ENCODE data around the gene CELA1.

DNA sequence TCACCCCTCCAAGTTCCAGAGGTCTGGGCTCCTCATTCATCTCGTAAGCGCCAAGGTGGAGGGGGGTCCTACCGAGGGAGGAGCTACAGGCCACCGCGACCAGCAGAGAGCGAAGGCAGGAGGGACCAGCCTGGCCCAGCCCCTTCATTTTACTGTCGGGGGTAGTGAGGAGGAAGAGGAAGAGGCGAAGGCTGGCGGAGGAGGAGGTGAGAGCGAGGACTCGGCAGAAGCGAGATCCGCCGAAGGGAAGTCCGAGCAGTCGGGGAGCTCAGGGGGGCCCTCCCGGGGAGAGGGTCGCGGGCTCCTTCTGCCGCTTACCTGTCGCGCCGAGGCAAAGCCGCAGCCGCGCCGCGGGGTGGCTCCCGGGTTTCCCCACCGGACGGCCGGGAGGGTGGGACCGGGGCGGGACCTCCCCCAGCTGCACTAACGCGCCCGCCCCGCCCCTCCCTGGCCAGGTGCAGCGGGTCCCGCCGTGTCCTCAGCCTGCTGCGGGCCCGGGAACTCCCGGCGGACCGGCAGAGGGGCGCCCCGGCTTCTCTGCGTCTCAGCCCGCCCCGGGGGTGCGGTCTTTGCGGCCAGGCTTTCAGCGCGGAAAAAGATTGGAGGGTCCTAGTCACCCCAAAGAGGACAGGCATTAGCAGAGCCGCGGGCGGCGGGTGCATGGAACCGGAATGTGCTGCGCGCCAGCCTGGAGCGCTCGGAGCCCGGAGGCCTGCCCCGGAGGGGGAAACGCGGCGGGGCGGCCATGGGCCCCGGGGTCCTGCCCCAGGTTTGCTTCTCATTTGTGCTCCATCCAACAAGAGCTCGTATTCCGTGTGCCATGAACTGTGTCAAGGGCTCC is 45.0 kb upstream of the CELA1 start, which contains the start of gene GALNT6:
- TF ChIP-seq EZH2phosphoT487 (IDR thresholded peaks at IDR 0.05; ENCODE audit: borderline replicate concordance, low read depth) (no peak), CTCF (IDR thresholded peaks at IDR 0.05) (no peak), RAD21 (IDR thresholded peaks at IDR 0.05; ENCODE audit: low read length) (no peak), USF1 (IDR thresholded peaks at IDR 0.05; ENCODE audit: borderline replicate concordance, low read depth) (no peak), FOXM1 (IDR thresholded peaks at IDR 0.05; ENCODE audit: low read depth) (no peak), POLR2AphosphoS5 (IDR thresholded peaks at IDR 0.05; ENCODE audit: low read depth, low read length) (no peak), EP300 (IDR thresholded peaks at IDR 0.05; ENCODE audit: borderline replicate concordance in 1 of 2, low read depth in 1 of 2, low read length in 1 of 2) (no peak), RFX5 (IDR thresholded peaks at IDR 0.05; ENCODE audit: low read length) (no peak), MXI1 (IDR thresholded peaks at IDR 0.05; ENCODE audit: low read depth, low read length) (no peak), SMC3 (IDR thresholded peaks at IDR 0.05; ENCODE audit: low read depth, low read length) (no peak)

All from SK-N-SH (cell line).